H9 (cell line): ENCODE results near the gene KIF18A. TPM values are rescaled to one million over a fixed set of nuclear protein-coding genes. Genes with fewer than 3 reads are reported as not detected.

ENCODE experiments used
- DNase-seq: peaks from one replicate; pipeline ENCODE4 v3.0.0-alpha.2; 2017
- H2AFZ ChIP-seq: one replicate; pipeline ENCODE4 v1.6.1; 2013; ENCODE audit warnings: mild to moderate bottlenecking, low read length, control low read depth, moderate library complexity
- H2AK5ac ChIP-seq: 2 replicates; pipeline ENCODE4 v1.6.1; 2013; ENCODE audit warnings: low read length, control low read depth, mixed read lengths; ENCODE audit not compliant: insufficient read length
- H2BK120ac ChIP-seq: one replicate; pipeline ENCODE4 v1.6.1; 2013; ENCODE audit warnings: low read depth, mild to moderate bottlenecking, low read length, control low read depth, inconsistent platforms; ENCODE audit not compliant: poor library complexity, severe bottlenecking
- H2BK12ac ChIP-seq: 2 replicates; pipeline ENCODE4 v1.6.1; 2013; ENCODE audit warnings: low read length, control low read depth, mixed read lengths, low read depth; ENCODE audit not compliant: insufficient read length
- H2BK15ac ChIP-seq: 2 replicates; pipeline ENCODE4 v1.6.1; 2013; ENCODE audit warnings: low read depth, low read length, control low read depth
- H2BK20ac ChIP-seq: one replicate; pipeline ENCODE4 v1.6.1; 2013; ENCODE audit warnings: low read depth, mild to moderate bottlenecking, low read length, control low read depth, inconsistent platforms; ENCODE audit not compliant: poor library complexity, severe bottlenecking
- H2BK5ac ChIP-seq: 2 replicates; pipeline ENCODE4 v1.6.1; 2013; ENCODE audit warnings: low read length, control low read depth, mixed read lengths; ENCODE audit not compliant: insufficient read length
- H3K14ac ChIP-seq: 2 replicates; pipeline ENCODE4 v1.6.1; 2013; ENCODE audit warnings: low read length, control low read depth; ENCODE audit not compliant: insufficient read depth
- H3K18ac ChIP-seq: 2 replicates; pipeline ENCODE4 v1.6.1; 2013; ENCODE audit warnings: low read depth, mild to moderate bottlenecking, mixed read lengths, low read length, control low read depth; ENCODE audit not compliant: insufficient read length
- H3K23ac ChIP-seq: 2 replicates; pipeline ENCODE4 v1.6.1; 2013; ENCODE audit warnings: low read length, control low read depth, mixed read lengths, low read depth; ENCODE audit not compliant: insufficient read length
- H3K23me2 ChIP-seq: 2 replicates; pipeline ENCODE4 v1.6.1; 2013; ENCODE audit warnings: low read depth, mild to moderate bottlenecking, mixed read lengths, low read length, control low read depth; ENCODE audit not compliant: insufficient read length, poor library complexity, severe bottlenecking
- H3K27ac ChIP-seq: 2 replicates; pipeline ENCODE4 v1.5.1; 2013; ENCODE audit warnings: low read length, control low read depth, mixed read lengths, low read depth; ENCODE audit not compliant: insufficient read length
- H3K27me3 ChIP-seq: 2 replicates; pipeline ENCODE4 v1.6.1; 2013; ENCODE audit warnings: low read length, control low read depth, inconsistent platforms; ENCODE audit not compliant: insufficient read depth
- H3K4ac ChIP-seq: 2 replicates; pipeline ENCODE4 v1.6.1; 2013; ENCODE audit warnings: low read depth, mild to moderate bottlenecking, control low read depth, inconsistent platforms, low read length, moderate library complexity
- H3K4me1 ChIP-seq: 2 replicates; pipeline ENCODE4 v1.6.1; 2013; ENCODE audit warnings: low read length, control low read depth, inconsistent platforms; ENCODE audit not compliant: insufficient read depth
- H3K4me2 ChIP-seq: 2 replicates; pipeline ENCODE4 v1.6.1; 2013; ENCODE audit warnings: low read length, control low read depth, mixed read lengths; ENCODE audit not compliant: insufficient read length, insufficient read depth
- H3K56ac ChIP-seq: 2 replicates; pipeline ENCODE4 v1.6.1; 2013; ENCODE audit warnings: low read depth, mild to moderate bottlenecking, mixed read lengths, low read length, control low read depth; ENCODE audit not compliant: insufficient read length
- H3K79me1 ChIP-seq: 2 replicates; pipeline ENCODE4 v1.6.1; 2013; ENCODE audit warnings: low read depth, mild to moderate bottlenecking, moderate library complexity, low read length, control low read depth, inconsistent platforms; ENCODE audit not compliant: insufficient read depth, poor library complexity, severe bottlenecking
- H3K79me2 ChIP-seq: 2 replicates; pipeline ENCODE4 v1.6.1; 2013; ENCODE audit warnings: low read length, control low read depth, inconsistent platforms; ENCODE audit not compliant: insufficient read depth
- H3K9ac ChIP-seq: 2 replicates; pipeline ENCODE4 v1.6.1; 2013; ENCODE audit warnings: low read length, control low read depth, mixed read lengths; ENCODE audit not compliant: insufficient read length; ENCODE audit errors: extremely low read depth
- H3K9me3 ChIP-seq: one replicate; pipeline ENCODE4 v1.6.1; 2013; ENCODE audit warnings: low read depth, low read length, inconsistent platforms; ENCODE audit not compliant: control insufficient read depth
- H3T11ph ChIP-seq: one replicate; pipeline ENCODE4 v1.6.1; 2013; ENCODE audit warnings: mild to moderate bottlenecking, low read length, control low read depth, inconsistent platforms
- H4K20me1 ChIP-seq: one replicate; pipeline ENCODE4 v1.6.1; 2013; ENCODE audit not compliant: control insufficient read depth, insufficient read length, insufficient read depth
- H4K5ac ChIP-seq: 2 replicates; pipeline ENCODE4 v1.6.1; 2013; ENCODE audit warnings: low read depth, mild to moderate bottlenecking, mixed read lengths, low read length, control low read depth; ENCODE audit not compliant: insufficient read length
- H4K8ac ChIP-seq: replicated peaks from 2 replicates; pipeline ENCODE4 v1.6.1; 2013; ENCODE audit warnings: low read length, control low read depth, mixed read lengths, low read depth; ENCODE audit not compliant: insufficient read length
- H4K91ac ChIP-seq: 2 replicates; pipeline ENCODE4 v1.6.1; 2013; ENCODE audit warnings: low read depth, mild to moderate bottlenecking, moderate library complexity, mixed read lengths, low read length, control low read depth; ENCODE audit not compliant: insufficient read length
- H3K27ac Mint-ChIP-seq, 3 experiments: 2 replicates in 2 of 3; 3 replicates in 1 of 3; pipeline ENCODE4 v1.8.0; 2020 to 2021; ENCODE audit warnings: mixed read lengths in 3 of 3, mild to moderate bottlenecking in 1 of 3, moderate library complexity in 1 of 3
- H3K27me3 Mint-ChIP-seq: 2 replicates; pipeline ENCODE4 v1.8.0; 2021; ENCODE audit warnings: low read depth, mild to moderate bottlenecking, moderate library complexity, mixed read lengths
- H3K36me3 Mint-ChIP-seq, 3 experiments: 2 replicates in 2 of 3; 3 replicates in 1 of 3; pipeline ENCODE4 v1.8.0; 2020 to 2021; ENCODE audit warnings: low read depth in 3 of 3, mixed read lengths in 3 of 3; ENCODE audit not compliant: insufficient read depth in 1 of 3
- H3K4me1 Mint-ChIP-seq, 2 experiments: 2 replicates each; pipeline ENCODE4 v1.8.0; 2020; ENCODE audit warnings: mixed read lengths in 2 of 2
- H3K4me3 Mint-ChIP-seq, 2 experiments: 2 replicates in 1 of 2; 3 replicates in 1 of 2; pipeline ENCODE4 v1.8.0; 2020 to 2021; ENCODE audit warnings: mild to moderate bottlenecking in 2 of 2, mixed read lengths in 2 of 2, moderate library complexity in 1 of 2
- H3K9me3 Mint-ChIP-seq, 2 experiments: 2 replicates in 1 of 2; 3 replicates in 1 of 2; pipeline ENCODE4 v1.8.0; 2020; ENCODE audit warnings: mild to moderate bottlenecking in 2 of 2, mixed read lengths in 2 of 2, moderate library complexity in 1 of 2
- total RNA-seq: library from RNA; stranded (reverse); gene quantifications from 2 replicates; pipeline ENCODE4 v1.2.1, GENCODE V29; 2021
- TF ChIP-seq, protein P1 (sequence below): fragments of 200-600 bp; sonication (generic); conservative IDR thresholded peaks from 3 replicates; pipeline ENCODE4 v1.8.0; 2021; ENCODE audit warnings: antibody characterized with exemption, mild to moderate bottlenecking

Gene KIF18A
- total RNA-seq, 1 experiment from 2014 or later: 25.9 TPM

GRCh38 chr11:28003615-28004014 lies 104.3 kb downstream of the KIF18A start:
- Histone ChIP-seq H2AK5ac (no peak overlapping the region), H2BK120ac (no peak overlapping the region), H3K79me1 (no peaks in the 10 kb centered on the region), H4K91ac (no peak overlapping the region), H3K4ac (no peak overlapping the region), H3K23me2 (no peaks in the 10 kb centered on the region), H2BK5ac (no peak overlapping the region), H4K5ac (no peak overlapping the region), H3K4me1 (no peaks in the 10 kb centered on the region; the same call in 1 of the 2 replicates), H3K9me3 (peaks cover 6% of the 10 kb centered on the region), H3T11ph (no peak overlapping the region), H3K79me2 (no peaks in the 10 kb centered on the region), H3K18ac (no peak overlapping the region), H4K20me1 (no peaks in the 10 kb centered on the region), H3K14ac (no peak overlapping the region), H2BK15ac (no peak overlapping the region), H4K8ac (no peak overlapping the region), H3K56ac (no peak overlapping the region), H3K9ac (no peak overlapping the region), H3K23ac (no peak overlapping the region), H3K4me2 (no peak overlapping the region), H2AFZ (no peak overlapping the region), H3K27me3 (no peaks in the 10 kb centered on the region), H3K27ac (no peak overlapping the region), H2BK20ac (no peak overlapping the region), H2BK12ac (no peak overlapping the region)
- Mint-ChIP-seq H3K36me3 (peaks cover 24 to 47% (median 42%) of the 10 kb centered on the region in 3 experiments), H3K4me1 (peaks cover 0 to 2% of the 10 kb centered on the region in 2 experiments; a peak in 1 of 4 replicates), H3K9me3 (peaks cover 44% of the 10 kb centered on the region in 2 experiments), H3K27ac (no peak overlapping the region), H3K4me3 (no peak overlapping the region), H3K27me3 (no peaks in the 10 kb centered on the region)
- TF ChIP-seq, protein P1, sequence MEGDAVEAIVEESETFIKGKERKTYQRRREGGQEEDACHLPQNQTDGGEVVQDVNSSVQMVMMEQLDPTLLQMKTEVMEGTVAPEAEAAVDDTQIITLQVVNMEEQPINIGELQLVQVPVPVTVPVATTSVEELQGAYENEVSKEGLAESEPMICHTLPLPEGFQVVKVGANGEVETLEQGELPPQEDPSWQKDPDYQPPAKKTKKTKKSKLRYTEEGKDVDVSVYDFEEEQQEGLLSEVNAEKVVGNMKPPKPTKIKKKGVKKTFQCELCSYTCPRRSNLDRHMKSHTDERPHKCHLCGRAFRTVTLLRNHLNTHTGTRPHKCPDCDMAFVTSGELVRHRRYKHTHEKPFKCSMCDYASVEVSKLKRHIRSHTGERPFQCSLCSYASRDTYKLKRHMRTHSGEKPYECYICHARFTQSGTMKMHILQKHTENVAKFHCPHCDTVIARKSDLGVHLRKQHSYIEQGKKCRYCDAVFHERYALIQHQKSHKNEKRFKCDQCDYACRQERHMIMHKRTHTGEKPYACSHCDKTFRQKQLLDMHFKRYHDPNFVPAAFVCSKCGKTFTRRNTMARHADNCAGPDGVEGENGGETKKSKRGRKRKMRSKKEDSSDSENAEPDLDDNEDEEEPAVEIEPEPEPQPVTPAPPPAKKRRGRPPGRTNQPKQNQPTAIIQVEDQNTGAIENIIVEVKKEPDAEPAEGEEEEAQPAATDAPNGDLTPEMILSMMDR: no peak
- DNase-seq: no peak
